ENCODE results near the gene CYP19A1.

DNA sequence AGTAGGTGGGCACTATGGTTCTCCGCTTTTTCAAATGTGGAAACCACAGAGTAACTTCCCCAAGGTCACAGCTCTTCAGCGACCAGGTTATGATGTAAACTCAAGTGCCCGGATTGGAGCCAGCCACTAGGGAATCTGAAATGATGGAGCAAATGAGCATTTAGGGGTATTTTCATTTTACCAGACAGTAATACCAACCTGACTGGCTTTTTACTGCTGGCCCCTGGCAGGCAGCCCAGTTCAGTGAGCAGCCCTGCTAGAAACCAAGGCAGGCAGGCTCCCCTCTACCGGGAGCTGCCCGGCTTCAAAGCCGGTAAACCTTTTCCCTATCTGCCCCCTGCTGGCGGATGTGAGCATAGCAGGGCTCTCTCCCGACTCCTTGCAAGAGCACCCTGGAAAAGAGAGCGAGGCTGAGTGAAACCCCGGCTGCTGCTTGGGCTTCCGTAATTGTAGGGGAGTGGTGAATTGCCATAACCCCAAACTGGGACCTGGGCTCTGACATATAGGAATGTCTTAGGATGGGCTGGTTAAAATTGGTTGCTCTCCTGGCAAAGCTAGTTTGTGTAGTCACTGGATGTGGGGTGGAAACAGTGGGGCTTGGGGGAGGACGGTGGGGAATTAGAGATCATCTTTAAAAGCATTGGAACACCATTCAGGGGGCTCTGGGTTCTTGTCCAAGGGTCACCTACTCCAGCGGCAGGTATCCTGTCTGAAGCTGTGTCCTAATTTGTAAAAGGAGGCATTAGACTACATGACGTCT lies 145.7 kb downstream of the CYP19A1 start:
- TF ChIP-seq EZH2 (IDR thresholded peaks at IDR 0.05; ENCODE audit: insufficient read depth, poor library complexity, severe bottlenecking) (no peak), EZH2phosphoT487 (IDR thresholded peaks at IDR 0.05; ENCODE audit: insufficient read depth, low read depth) (no peak)

All from GM23248 (cell line).